Fibroblast of lung (primary cell): ENCODE results near the gene POLR2L. TPM values are rescaled to one million over a fixed set of nuclear protein-coding genes. Genes with fewer than 3 reads are reported as not detected.

Source experiments
- DNase-seq, 2 donors: peaks; one replicate each; pipeline versions ENCODE4 v3.0.0 to v3.0.0-alpha.2; 2010; ENCODE audit warnings: low read depth in 2 of 2
- H2AFZ ChIP-seq: 2 replicates; pipeline ENCODE4 v1.5.1; 2012; ENCODE audit warnings: low read length, control low read depth, inconsistent platforms
- H3K27ac ChIP-seq: 2 replicates; pipeline ENCODE4 v1.5.1; 2011; ENCODE audit warnings: low read length, control low read depth; ENCODE audit not compliant: insufficient read depth
- H3K27me3 ChIP-seq: 2 replicates; pipeline ENCODE4 v1.5.1; 2011; ENCODE audit warnings: mild to moderate bottlenecking, low read length; ENCODE audit not compliant: control insufficient read depth, insufficient read depth
- H3K36me3 ChIP-seq: 2 replicates; pipeline ENCODE4 v1.5.1; 2011; ENCODE audit warnings: low read length; ENCODE audit not compliant: control insufficient read depth, insufficient read depth
- H3K4me1 ChIP-seq: 2 replicates; pipeline ENCODE4 v1.5.1; 2011; ENCODE audit warnings: low read length; ENCODE audit not compliant: control insufficient read depth, insufficient read depth; ENCODE audit errors: extremely low read depth
- H3K4me2 ChIP-seq: 2 replicates; pipeline ENCODE4 v1.5.1; 2011; ENCODE audit warnings: low read length, control low read depth; ENCODE audit not compliant: insufficient read depth; ENCODE audit errors: extremely low read depth
- H3K4me3 ChIP-seq, 4 experiments: fragments of 200-600 bp in 1 of 4; sonication (generic) in 1 of 4; replicated peaks in 1 of 4; 2 replicates each; pipeline ENCODE4 v1.5.1; 2011 to 2016; ENCODE audit warnings: low read length in 4 of 4, low read depth in 3 of 4, mild to moderate bottlenecking in 3 of 4, control low read depth in 2 of 4, inconsistent platforms in 1 of 4, mixed read lengths in 1 of 4; ENCODE audit not compliant: insufficient read depth in 1 of 4; ENCODE audit errors: control extremely low read depth in 1 of 4
- H3K79me2 ChIP-seq: 2 replicates; pipeline ENCODE4 v1.5.1; 2012; ENCODE audit warnings: mild to moderate bottlenecking, low read length, inconsistent platforms; ENCODE audit not compliant: control insufficient read depth, insufficient read depth
- H3K9ac ChIP-seq: 2 replicates; pipeline ENCODE4 v1.5.1; 2011; ENCODE audit warnings: mild to moderate bottlenecking, low read length, control low read depth; ENCODE audit not compliant: insufficient read depth
- H3K9me3 ChIP-seq: 2 replicates; pipeline ENCODE4 v1.5.1; 2012; ENCODE audit warnings: low read depth, low read length; ENCODE audit not compliant: control insufficient read depth, insufficient read depth
- H4K20me1 ChIP-seq: 2 replicates; pipeline ENCODE4 v1.5.1; 2011; ENCODE audit warnings: low read length; ENCODE audit not compliant: control insufficient read depth, insufficient read depth; ENCODE audit errors: extremely low read depth
- EZH2 ChIP-seq: IDR thresholded peaks from 2 replicates; pipeline ENCODE4 v1.5.1; 2012; ENCODE audit warnings: low read length, control low read depth, mild to moderate bottlenecking; ENCODE audit errors: missing control alignments
- polyA plus RNA-seq, 2 donors: library from polyadenylated mRNA; depleted of rRNA in 1 of 2; stranded (reverse) in 1 of 2; unstranded in 1 of 2; fragments of >200 nt; gene quantifications; 2 replicates each; pipeline ENCODE4 v1.2.1, GENCODE V29; 2011 to 2012; ENCODE audit warnings: missing spikeins in 1 of 2
- total RNA-seq: library from RNA; depleted of rRNA; stranded (reverse); fragments of >200 nt; gene quantifications from 2 replicates; pipeline ENCODE4 v1.2.1, GENCODE V29; 2014
- TF ChIP-seq, protein P1 (sequence below), 2 donors: IDR thresholded peaks in 1 of 2; conservative IDR thresholded peaks in 1 of 2; 1 replicate in 1 of 2; 2 replicates in 1 of 2; pipeline ENCODE4 v1.5.1; 2011 to 2012; ENCODE audit warnings: low read length in 2 of 2, control low read depth in 1 of 2, inconsistent platforms in 1 of 2, low read depth in 1 of 2, mild to moderate bottlenecking in 1 of 2

Gene POLR2L
- total and polyA plus RNA-seq, 2 donors (not counting 1 experiment from before 2014, with no cell fraction given): 181 to 196 TPM

- no peak overlapping the region for H2AFZ ChIP-seq
- H3K4me2 ChIP-seq: peak overlapping the region; percentile 51
- no peaks in the 10 kb centered on the region for H4K20me1 ChIP-seq
- TF ChIP-seq, protein P1, sequence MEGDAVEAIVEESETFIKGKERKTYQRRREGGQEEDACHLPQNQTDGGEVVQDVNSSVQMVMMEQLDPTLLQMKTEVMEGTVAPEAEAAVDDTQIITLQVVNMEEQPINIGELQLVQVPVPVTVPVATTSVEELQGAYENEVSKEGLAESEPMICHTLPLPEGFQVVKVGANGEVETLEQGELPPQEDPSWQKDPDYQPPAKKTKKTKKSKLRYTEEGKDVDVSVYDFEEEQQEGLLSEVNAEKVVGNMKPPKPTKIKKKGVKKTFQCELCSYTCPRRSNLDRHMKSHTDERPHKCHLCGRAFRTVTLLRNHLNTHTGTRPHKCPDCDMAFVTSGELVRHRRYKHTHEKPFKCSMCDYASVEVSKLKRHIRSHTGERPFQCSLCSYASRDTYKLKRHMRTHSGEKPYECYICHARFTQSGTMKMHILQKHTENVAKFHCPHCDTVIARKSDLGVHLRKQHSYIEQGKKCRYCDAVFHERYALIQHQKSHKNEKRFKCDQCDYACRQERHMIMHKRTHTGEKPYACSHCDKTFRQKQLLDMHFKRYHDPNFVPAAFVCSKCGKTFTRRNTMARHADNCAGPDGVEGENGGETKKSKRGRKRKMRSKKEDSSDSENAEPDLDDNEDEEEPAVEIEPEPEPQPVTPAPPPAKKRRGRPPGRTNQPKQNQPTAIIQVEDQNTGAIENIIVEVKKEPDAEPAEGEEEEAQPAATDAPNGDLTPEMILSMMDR (conservative IDR thresholded peaks at IDR 0.05 in 1 of 2, IDR thresholded peaks at IDR 0.05 in 1 of 2; ENCODE audit: low read depth in 1 of 2, low read length in 2 of 2): no peak
- no peak for TF ChIP-seq EZH2
- no peaks in the 10 kb centered on the region for H3K27me3 ChIP-seq
- H3K9me3 ChIP-seq: no peaks in the 10 kb centered on the region
- H3K79me2 ChIP-seq: peaks cover 48% of the 10 kb centered on the region
- no peak for DNase-seq
- H3K4me3 ChIP-seq: peak overlapping the region; percentile 21 to 57 (median 38)
- H3K36me3 ChIP-seq: peaks cover 4% of the 10 kb centered on the region
- H3K27ac ChIP-seq: no peak overlapping the region
- H3K9ac ChIP-seq: peak overlapping the region; percentile 16
- peaks cover 34% of the 10 kb centered on the region for H3K4me1 ChIP-seq
Observed at GRCh38 chr11:849951-850774, 7.8 kb upstream of the POLR2L start.

DNA sequence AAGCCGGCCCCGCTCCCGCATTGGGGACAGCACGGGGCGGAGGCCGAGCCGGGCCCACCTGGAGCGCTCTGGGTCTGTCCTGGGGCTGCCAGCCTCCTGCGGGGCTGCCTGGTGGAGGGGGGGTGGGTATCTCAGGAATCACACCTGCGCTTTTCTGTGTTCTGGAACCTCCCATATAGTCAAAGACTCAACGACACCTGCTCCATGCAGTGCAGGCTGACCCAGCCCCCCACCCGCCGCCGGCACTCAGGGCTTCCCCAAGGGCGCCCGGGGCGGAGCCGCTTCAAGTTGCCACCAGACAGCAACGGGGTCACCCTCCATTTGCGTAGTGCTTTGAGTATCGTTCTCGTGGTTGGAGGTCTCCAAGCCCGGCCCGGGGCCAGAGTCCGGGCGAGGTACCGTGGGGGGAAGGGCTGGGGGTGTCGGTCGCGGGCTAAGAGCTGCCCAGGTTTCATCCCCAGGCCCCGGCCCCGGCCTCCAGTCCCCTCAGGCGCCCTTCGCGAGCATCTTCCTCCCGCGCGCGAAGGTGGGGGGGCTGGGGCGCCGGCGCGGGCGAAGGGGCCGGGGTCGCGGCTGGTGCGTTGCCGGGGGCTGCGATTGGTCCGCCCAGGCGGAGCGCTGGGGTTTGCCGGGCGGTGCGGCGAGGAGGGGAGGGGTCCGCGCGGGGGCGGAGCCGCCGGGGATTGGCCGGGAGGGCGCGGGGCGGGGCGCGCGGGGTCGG is 6.9 kb upstream of the POLR2L start:
- no peak for TF ChIP-seq EZH2
- TF ChIP-seq, protein P1 (conservative IDR thresholded peaks at IDR 0.05 in 1 of 2, IDR thresholded peaks at IDR 0.05 in 1 of 2; ENCODE audit: low read depth in 1 of 2, low read length in 2 of 2): no peak
- Histone ChIP-seq H3K36me3 (peaks cover 4% of the 10 kb centered on the region), H2AFZ (no peak overlapping the region), H3K9ac (peak overlapping the region; percentile 30), H4K20me1 (no peaks in the 10 kb centered on the region), H3K27me3 (no peaks in the 10 kb centered on the region), H3K4me2 (no peak overlapping the region), H3K9me3 (no peaks in the 10 kb centered on the region), H3K4me3 (peak overlapping the region; percentile 15 to 57 (median 32)), H3K79me2 (peaks cover 54% of the 10 kb centered on the region), H3K27ac (no peak overlapping the region), H3K4me1 (peaks cover 39% of the 10 kb centered on the region)
- no peak for DNase-seq

DNA sequence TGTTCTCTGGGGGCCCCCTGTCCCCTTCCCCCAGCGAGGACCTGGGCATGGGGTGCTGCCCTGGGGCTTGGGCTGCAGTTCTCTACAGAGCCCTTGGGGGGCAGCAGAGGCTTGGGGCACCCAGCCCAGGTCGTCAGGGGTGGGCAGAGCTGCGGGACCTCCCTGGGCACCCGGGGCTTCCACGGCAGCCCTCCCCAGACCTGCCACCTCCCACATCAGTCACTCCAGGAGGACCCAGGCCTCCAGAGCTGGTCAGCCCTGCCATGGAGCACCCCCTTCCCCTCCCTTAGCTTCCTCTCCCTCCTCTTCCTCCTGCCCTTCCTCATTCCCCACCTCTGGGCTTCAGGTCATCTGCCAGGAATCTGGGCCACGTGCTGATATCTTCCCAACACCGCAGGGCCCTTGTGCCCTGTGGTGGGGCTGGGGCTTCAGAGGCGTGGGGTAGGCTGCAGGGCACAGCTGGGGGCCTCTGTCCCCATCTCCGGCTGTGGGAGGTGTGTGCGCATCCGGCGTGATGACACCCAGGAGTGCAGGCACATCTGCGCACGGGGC is 6.1 kb upstream of the POLR2L start:
- TF ChIP-seq, protein P1 (conservative IDR thresholded peaks at IDR 0.05 in 1 of 2, IDR thresholded peaks at IDR 0.05 in 1 of 2; ENCODE audit: low read depth in 1 of 2, low read length in 2 of 2): peak; percentile 82 to 87
- no peak for TF ChIP-seq EZH2
- H3K79me2 ChIP-seq: peaks cover 55% of the 10 kb centered on the region
- DNase-seq: no peak

More for the DNA sequence above, 6.1 kb upstream of the POLR2L start:
- H3K4me2 ChIP-seq: no peak overlapping the region
- H3K36me3 ChIP-seq: peaks cover 3% of the 10 kb centered on the region
- no peak overlapping the region for H3K27ac ChIP-seq
- H3K4me3 ChIP-seq: peak overlapping the region in 1 of 4 experiments; percentile 10
- no peaks in the 10 kb centered on the region for H3K9me3 ChIP-seq
- H4K20me1 ChIP-seq: no peaks in the 10 kb centered on the region
- H3K9ac ChIP-seq: no peak overlapping the region
- H3K27me3 ChIP-seq: no peaks in the 10 kb centered on the region
- H3K4me1 ChIP-seq: peaks cover 39% of the 10 kb centered on the region
- H2AFZ ChIP-seq: no peak overlapping the region
